ENCODE results near the gene IRGC.

GRCh38 chr19:43726736-43727592 lies 11.1 kb downstream of the IRGC start:
- TF ChIP-seq MCM7 (IDR thresholded peaks at IDR 0.05) (no peak), CTCF (IDR thresholded peaks at IDR 0.05 in 2 of 3, conservative IDR thresholded peaks at IDR 0.05 in 1 of 3; ENCODE audit: insufficient read depth in 2 of 3, low read depth in 1 of 3, low read length in 3 of 3) (no peak), TEAD4 (IDR thresholded peaks at IDR 0.05; ENCODE audit: low read length) (no peak), TEAD4 (CRISPR knock-in tag; IDR thresholded peaks at IDR 0.05; ENCODE audit: borderline replicate concordance) (no peak), REST (IDR thresholded peaks at IDR 0.05; ENCODE audit: borderline replicate concordance) (no peak), REST (CRISPR knock-in tag; IDR thresholded peaks at IDR 0.05; ENCODE audit: low read depth) (no peak), ZNF707 (CRISPR knock-in tag; conservative IDR thresholded peaks at IDR 0.05) (no peak), EZH2 (IDR thresholded peaks at IDR 0.05; ENCODE audit: borderline replicate concordance, low read depth, low read length) (no peak), RBM17 (IDR thresholded peaks at IDR 0.05; ENCODE audit: borderline replicate concordance, low read depth, low read length) (no peak), EHMT2 (IDR thresholded peaks at IDR 0.05) (no peak), ZBTB40 (IDR thresholded peaks at IDR 0.05) (no peak), ZBTB40 (CRISPR knock-in tag; IDR thresholded peaks at IDR 0.05) (no peak), FOSL1 (tag; conservative IDR thresholded peaks at IDR 0.05) (no peak), CHD1 (IDR thresholded peaks at IDR 0.05; ENCODE audit: low read length) (no peak), YY1 (IDR thresholded peaks at IDR 0.05; ENCODE audit: borderline replicate concordance in 1 of 3, control insufficient read depth in 1 of 3, extremely low read depth in 1 of 3, insufficient read depth in 3 of 3, insufficient read length in 1 of 3, insufficient replicate concordance in 2 of 3, low read depth in 1 of 3, low read length in 2 of 3) (no peak), CBFA2T2 (conservative IDR thresholded peaks at IDR 0.05) (no peak)

All from K562 (cell line).